Endothelial cell of umbilical vein (primary cell): Measurements from ENCODE around the gene SNED1. TPM values are rescaled to one million over a fixed set of nuclear protein-coding genes. Genes with fewer than 3 reads are reported as not detected.

Experiments
- BruUV-seq: library from RNA; stranded (reverse); fragments of 400-500 nt; replicated peaks from 2 replicates; lab custom pipeline; 2021; lab: Mats Ljungman, UMichigan
- CTCF ChIA-PET: fragments of 300-600, 350-600 bp; sonication (Branson Sonifier 250); formaldehyde crosslinking; loops from one replicate; lab custom pipeline; 2021; ENCODE audit warnings: antibody characterized with exemption, inconsistent platforms; lab: Charles Lee
- POLR2A ChIA-PET: fragments of 300-600, 350-600 bp; sonication (Branson Sonifier 250); formaldehyde crosslinking; loops from one replicate; lab custom pipeline; 2021; ENCODE audit warnings: antibody characterized with exemption, inconsistent platforms; lab: Charles Lee
- DNase-seq: peaks from one replicate; pipeline ENCODE4 v3.0.0-alpha.2; 2011; ENCODE audit warnings: low read depth, low spot score
- FAIRE-seq: peaks from 2 replicates; lab custom pipeline; 2011; peaks lifted over from hg19 to GRCh38; lab: Jason Lieb, UNC
- H2AFZ ChIP-seq: 2 replicates; pipeline ENCODE4 v1.6.0; 2012; ENCODE audit warnings: low read depth, low read length, control low read depth, inconsistent platforms
- H3K27ac ChIP-seq: 2 replicates; pipeline ENCODE4 v1.5.1; 2011; ENCODE audit warnings: low read depth, mild to moderate bottlenecking, control low read depth, low read length, moderate library complexity; ENCODE audit not compliant: insufficient read depth
- H3K27me3 ChIP-seq, 2 experiments: 2 replicates each; pipeline versions ENCODE4 v1.6.0 to v1.6.1; 2011; ENCODE audit warnings: low read length in 2 of 2, mixed read lengths in 1 of 2; ENCODE audit not compliant: control insufficient read depth in 2 of 2, insufficient read depth in 2 of 2
- H3K36me3 ChIP-seq, 2 experiments: 2 replicates in 1 of 2; 3 replicates in 1 of 2; pipeline ENCODE4 v1.5.1; 2011; ENCODE audit warnings: low read length in 2 of 2, mild to moderate bottlenecking in 1 of 2, moderate library complexity in 1 of 2; ENCODE audit not compliant: control insufficient read depth in 2 of 2, insufficient read depth in 2 of 2; ENCODE audit errors: extremely low read depth in 1 of 2
- H3K4me1 ChIP-seq: 3 replicates; pipeline ENCODE4 v1.5.1; 2011; ENCODE audit warnings: mild to moderate bottlenecking, low read length; ENCODE audit not compliant: control insufficient read depth, insufficient read depth; ENCODE audit errors: extremely low read depth
- H3K4me2 ChIP-seq: 2 replicates; pipeline ENCODE4 v1.6.1; 2011; ENCODE audit warnings: low read length, control low read depth, mixed read lengths; ENCODE audit not compliant: insufficient read depth
- H3K4me3 ChIP-seq, 3 experiments: fragments of 200-600 bp in 1 of 3; sonication (generic), shearing (Covaris generic) in 1 of 3; replicated peaks in 1 of 3; 2 replicates each; pipeline ENCODE4 v1.5.1; 2011 to 2016; ENCODE audit warnings: control low read depth in 3 of 3, low read length in 3 of 3, mild to moderate bottlenecking in 2 of 3, inconsistent platforms in 1 of 3, low read depth in 1 of 3, moderate library complexity in 1 of 3; ENCODE audit not compliant: insufficient read depth in 1 of 3
- H3K79me2 ChIP-seq: 2 replicates; pipeline ENCODE4 v1.6.0; 2012; ENCODE audit warnings: low read length, inconsistent platforms; ENCODE audit not compliant: control insufficient read depth, insufficient read depth
- H3K9ac ChIP-seq: replicated peaks from 2 replicates; pipeline ENCODE3; 2011; ENCODE audit warnings: low read length, control low read depth; ENCODE audit not compliant: insufficient read depth; ENCODE audit errors: extremely low read depth
- H3K9me1 ChIP-seq: replicated peaks from 3 replicates; pipeline ENCODE4 v1.6.0; 2011; ENCODE audit warnings: mild to moderate bottlenecking, low read length; ENCODE audit not compliant: control insufficient read depth, insufficient read depth; ENCODE audit errors: extremely low read depth
- H3K9me3 ChIP-seq: replicated peaks from 2 replicates; pipeline ENCODE4 v1.5.1; 2012; ENCODE audit warnings: low read length, inconsistent platforms; ENCODE audit not compliant: control insufficient read depth, insufficient read depth
- H4K20me1 ChIP-seq: replicated peaks from 2 replicates; pipeline ENCODE3; 2011; ENCODE audit warnings: mild to moderate bottlenecking, low read length; ENCODE audit not compliant: control insufficient read depth, insufficient read depth; ENCODE audit errors: extremely low read depth
- EZH2 ChIP-seq: IDR thresholded peaks from 2 replicates; pipeline ENCODE4 v1.6.1; 2012; ENCODE audit warnings: borderline replicate concordance, low read depth, mild to moderate bottlenecking, moderate library complexity, low read length, inconsistent platforms; ENCODE audit not compliant: severe bottlenecking
- FOS ChIP-seq: IDR thresholded peaks from 2 replicates; pipeline ENCODE4 v1.6.1; 2011; ENCODE audit warnings: mild to moderate bottlenecking, low read length, moderate library complexity, borderline replicate concordance; ENCODE audit not compliant: insufficient read depth
- GATA2 ChIP-seq: IDR thresholded peaks from 2 replicates; pipeline ENCODE4 v1.7.0; 2011; ENCODE audit warnings: low read depth, mild to moderate bottlenecking, moderate library complexity, mixed read lengths, low read length; ENCODE audit not compliant: insufficient read length, insufficient read depth
- JUN ChIP-seq: IDR thresholded peaks from 2 replicates; pipeline ENCODE4 v1.6.1; 2011; ENCODE audit warnings: borderline replicate concordance, low read depth; ENCODE audit not compliant: insufficient read length, insufficient read depth
- MAX ChIP-seq: IDR thresholded peaks from 2 replicates; pipeline ENCODE4 v1.6.1; 2011; ENCODE audit not compliant: insufficient read depth, insufficient read length
- MYC ChIP-seq: IDR thresholded peaks from one replicate; pipeline ENCODE4 v1.6.1; 2011; ENCODE audit warnings: mild to moderate bottlenecking, low read depth, low read length
- POLR2A ChIP-seq: IDR thresholded peaks from 2 replicates; pipeline ENCODE4 v1.6.1; 2012; ENCODE audit warnings: low read depth, mild to moderate bottlenecking, control low read depth, low read length
- POLR2AphosphoS5 ChIP-seq: IDR thresholded peaks from 2 replicates; pipeline ENCODE4 v1.6.1; 2012; ENCODE audit warnings: low read depth, mild to moderate bottlenecking, control low read depth, low read length, moderate library complexity; ENCODE audit not compliant: insufficient read depth
- dilution Hi-C: fragments of 300-500 bp; cut with MboI; formaldehyde crosslinking; loops from one replicate; pipeline ENCODE4 v1.15.0; 2019; ENCODE audit warnings: low sequenced_read_pairs; ENCODE audit not compliant: extremely low pct_ligation_motif_present
- intact Hi-C: fragments of 100-400 bp; cut with micrococcal nuclease; formaldehyde crosslinking; loops from one replicate; pipeline ENCODE4 v1.10.0; 2022
- polyA plus RNA-seq, 4 experiments: library from polyadenylated mRNA; depleted of rRNA in 3 of 4; stranded (reverse) in 3 of 4; unstranded in 1 of 4; fragments of >200 nt; gene quantifications; 2 replicates each; pipeline versions ENCODE4 v1.2.1 to v1.2.3, GENCODE V29; 2011 to 2012; ENCODE audit warnings: missing spikeins in 1 of 4
- total RNA-seq: library from RNA; stranded (reverse); gene quantifications from 2 replicates; pipeline ENCODE4 v1.2.3, GENCODE V29; 2021
- TF ChIP-seq, protein P1 (sequence below), 2 donors: IDR thresholded peaks; 1 replicate in 1 of 2; 2 replicates in 1 of 2; pipeline ENCODE4 v1.5.1; 2011; ENCODE audit warnings: low read length in 2 of 2, mild to moderate bottlenecking in 2 of 2, moderate library complexity in 2 of 2, control low read depth in 1 of 2, inconsistent platforms in 1 of 2, low read depth in 1 of 2; ENCODE audit not compliant: insufficient read depth in 1 of 2; ENCODE audit errors: extremely low read depth in 1 of 2

SNED1 gene
- total and polyA plus RNA-seq, 2 donors (not counting 3 experiments of a cell fraction or from before 2014, with no cell fraction given): 14.1 to 17.2 TPM

- TF ChIP-seq EZH2: no peak
- no peak overlapping the region for H3K4me2 ChIP-seq
- DNase-seq: no peak
- H3K36me3 ChIP-seq: no peaks in the 10 kb centered on the region
- peaks cover 0 to 2% of the 10 kb centered on the region in 2 experiments for H3K27me3 ChIP-seq
- no peaks in the 10 kb centered on the region for H3K9me1 ChIP-seq
- no peaks in the 10 kb centered on the region for H4K20me1 ChIP-seq
- H3K27ac ChIP-seq: no peak overlapping the region
- no peak overlapping the region for H3K9ac ChIP-seq
- CTCF ChIA-PET: interaction anchor here (2.6 kb wide), 1 partner anchor 26 kb away, joined by 7 read pairs; no protein-coding TSS in a partner anchor
- intact Hi-C loops (no loop called here), dilution Hi-C loops (no loop called here)
- no peaks in the 10 kb centered on the region for H3K9me3 ChIP-seq
- POLR2A ChIA-PET: no interaction called here
- H2AFZ ChIP-seq: no peak overlapping the region
- BruUV-seq: no TSS peak
- H3K4me3 ChIP-seq: no peak overlapping the region
- H3K4me1 ChIP-seq: no peaks in the 10 kb centered on the region
- no peak for FAIRE-seq
- no peaks in the 10 kb centered on the region for H3K79me2 ChIP-seq
Measured at GRCh38 chr2:240957656-240958365, 40.6 kb upstream of the SNED1 start.

DNA sequence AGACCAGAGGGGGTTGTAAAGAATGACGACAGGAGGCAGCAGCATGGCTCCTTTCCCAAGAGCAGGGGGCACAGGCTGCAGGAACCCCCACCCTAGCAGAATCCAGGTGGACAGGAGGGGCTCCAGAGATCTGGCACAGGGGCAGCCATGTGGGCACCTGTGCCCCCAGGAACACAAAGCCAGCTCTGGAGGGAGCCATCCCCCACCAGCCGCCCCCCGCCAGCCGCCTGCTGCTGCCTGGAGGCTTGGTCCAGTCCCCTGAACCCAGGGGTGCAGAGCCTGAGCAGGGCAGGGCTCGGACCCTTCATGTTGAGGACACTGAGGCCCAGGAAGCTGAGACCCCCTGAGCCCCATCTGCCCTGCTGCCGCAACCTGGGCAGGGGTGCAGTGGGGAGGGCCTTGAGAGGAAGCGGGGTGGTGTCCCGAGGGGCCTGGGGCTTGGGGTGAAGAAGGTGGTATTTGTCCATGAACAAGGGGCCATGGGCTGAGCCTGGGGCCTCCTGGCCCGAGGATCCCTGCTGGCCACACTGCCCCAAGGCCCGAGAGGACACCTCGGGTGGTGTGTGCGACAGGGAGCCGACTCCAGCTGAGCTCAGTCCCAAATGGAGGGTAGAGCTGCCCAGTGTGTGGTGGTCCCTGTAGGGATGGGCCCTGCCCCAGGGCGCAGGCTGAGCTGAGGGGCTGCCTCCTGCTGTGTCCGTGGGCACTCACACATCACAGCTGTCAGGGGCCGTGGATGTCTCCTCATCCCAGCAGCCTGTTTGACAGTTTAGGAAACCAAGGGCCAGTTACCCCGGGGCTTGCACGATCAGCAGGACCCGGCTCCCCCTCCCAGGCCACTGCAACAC, 39.8 kb upstream of the SNED1 start:
- intact Hi-C loops (no loop called here), dilution Hi-C loops (no loop called here)
- ChIA-PET POLR2A (no interaction called here), CTCF (interaction anchor here (0.9 to 2.6 kb wide), 2 partner anchors 25 to 44 kb away, joined by 3 to 7 read pairs; no protein-coding TSS in a partner anchor)
- TF ChIP-seq EZH2: no peak
- no peak for TF ChIP-seq POLR2A
- no peak for TF ChIP-seq JUN
- no peak for TF ChIP-seq GATA2
- no peak for TF ChIP-seq POLR2AphosphoS5
- no peak for TF ChIP-seq FOS
- TF ChIP-seq, protein P1, sequence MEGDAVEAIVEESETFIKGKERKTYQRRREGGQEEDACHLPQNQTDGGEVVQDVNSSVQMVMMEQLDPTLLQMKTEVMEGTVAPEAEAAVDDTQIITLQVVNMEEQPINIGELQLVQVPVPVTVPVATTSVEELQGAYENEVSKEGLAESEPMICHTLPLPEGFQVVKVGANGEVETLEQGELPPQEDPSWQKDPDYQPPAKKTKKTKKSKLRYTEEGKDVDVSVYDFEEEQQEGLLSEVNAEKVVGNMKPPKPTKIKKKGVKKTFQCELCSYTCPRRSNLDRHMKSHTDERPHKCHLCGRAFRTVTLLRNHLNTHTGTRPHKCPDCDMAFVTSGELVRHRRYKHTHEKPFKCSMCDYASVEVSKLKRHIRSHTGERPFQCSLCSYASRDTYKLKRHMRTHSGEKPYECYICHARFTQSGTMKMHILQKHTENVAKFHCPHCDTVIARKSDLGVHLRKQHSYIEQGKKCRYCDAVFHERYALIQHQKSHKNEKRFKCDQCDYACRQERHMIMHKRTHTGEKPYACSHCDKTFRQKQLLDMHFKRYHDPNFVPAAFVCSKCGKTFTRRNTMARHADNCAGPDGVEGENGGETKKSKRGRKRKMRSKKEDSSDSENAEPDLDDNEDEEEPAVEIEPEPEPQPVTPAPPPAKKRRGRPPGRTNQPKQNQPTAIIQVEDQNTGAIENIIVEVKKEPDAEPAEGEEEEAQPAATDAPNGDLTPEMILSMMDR (IDR thresholded peaks at IDR 0.05; ENCODE audit: extremely low read depth in 1 of 2, insufficient read depth in 1 of 2, low read depth in 1 of 2, low read length in 2 of 2): no peak
- TF ChIP-seq MAX: no peak
- no peak for TF ChIP-seq MYC
- Histone ChIP-seq H3K9me3 (no peaks in the 10 kb centered on the region), H3K36me3 (no peaks in the 10 kb centered on the region), H3K9ac (no peak overlapping the region), H2AFZ (no peak overlapping the region), H3K27ac (no peak overlapping the region), H3K79me2 (no peaks in the 10 kb centered on the region), H3K9me1 (no peaks in the 10 kb centered on the region), H3K4me2 (no peak overlapping the region), H4K20me1 (no peaks in the 10 kb centered on the region), H3K27me3 (peaks cover 0 to 2% of the 10 kb centered on the region in 2 experiments), H3K4me3 (no peak overlapping the region), H3K4me1 (no peaks in the 10 kb centered on the region)
- FAIRE-seq (no peak), DNase-seq (no peak)
- BruUV-seq: no TSS peak
